IMR-90 (cell line): ENCODE data around the gene VPS11. TPM values are rescaled to one million over a fixed set of nuclear protein-coding genes. Genes with fewer than 3 reads are reported as not detected.
A peak's percentile ranks its signal among the peaks of the same experiment; 100 is the strongest.

Source experiments
- ATAC-seq: fragments of 200-7000 bp; cut with Tn5 transposase; 2 replicates; pipeline ENCODE4 v1.9.1; 2020; ENCODE audit warnings: low read depth, mild to moderate bottlenecking, moderate library complexity
- BruUV-seq: library from RNA; stranded (reverse); fragments of 400-500 nt; replicated peaks from 2 replicates; lab custom pipeline; 2021; lab: Mats Ljungman, UMichigan
- CTCF ChIA-PET: fragments of 300-600 bp; formaldehyde crosslinking; extraction: SDS; loops from one replicate; lab custom pipeline; 2021; ENCODE audit warnings: antibody characterized with exemption; lab: Yijun Ruan, JAX
- POLR2A ChIA-PET: fragments of 300-600 bp; sonication (Branson Sonifier 250); formaldehyde crosslinking; loops from one replicate; lab custom pipeline; 2022; ENCODE audit warnings: antibody characterized with exemption; ENCODE audit not compliant: unreplicated experiment; lab: Charles Lee
- DNase-seq: peaks from one replicate; pipeline ENCODE4 v3.0.0; 2013
- H2AFZ ChIP-seq: replicated peaks from 2 replicates; pipeline ENCODE3; 2013; ENCODE audit warnings: low read length, mild to moderate bottlenecking; ENCODE audit not compliant: poor library complexity
- H2AK5ac ChIP-seq: 2 replicates; pipeline ENCODE4 v1.6.1; 2013; ENCODE audit warnings: low read depth, low read length, inconsistent platforms
- H2AK9ac ChIP-seq: replicated peaks from 2 replicates; pipeline ENCODE3; 2013; ENCODE audit warnings: mild to moderate bottlenecking, low read depth, low read length, moderate library complexity; ENCODE audit not compliant: poor library complexity
- H2BK120ac ChIP-seq: 2 replicates; pipeline ENCODE4 v1.6.1; 2013; ENCODE audit warnings: low read depth, low read length, inconsistent platforms
- H2BK15ac ChIP-seq: 3 replicates; pipeline ENCODE4 v1.6.1; 2013; ENCODE audit warnings: low read depth, low read length, inconsistent platforms
- H2BK20ac ChIP-seq: 2 replicates; pipeline ENCODE4 v1.6.1; 2013; ENCODE audit warnings: low read depth, mild to moderate bottlenecking, inconsistent platforms, low read length, moderate library complexity
- H2BK5ac ChIP-seq: 2 replicates; pipeline ENCODE4 v1.6.1; 2013; ENCODE audit warnings: mild to moderate bottlenecking, low read depth, low read length, inconsistent platforms; ENCODE audit not compliant: poor library complexity, severe bottlenecking
- H3K14ac ChIP-seq: replicated peaks from 2 replicates; pipeline ENCODE4 v1.6.1; 2013; ENCODE audit warnings: low read depth, low read length, inconsistent platforms
- H3K18ac ChIP-seq: 2 replicates; pipeline ENCODE4 v1.6.1; 2013; ENCODE audit warnings: low read depth, low read length, control low read depth
- H3K23ac ChIP-seq: 2 replicates; pipeline ENCODE4 v1.6.1; 2013; ENCODE audit warnings: low read depth, low read length, inconsistent platforms
- H3K27ac ChIP-seq: 2 replicates; pipeline ENCODE4 v1.5.1; 2013; ENCODE audit warnings: mild to moderate bottlenecking, control low read depth, low read length; ENCODE audit not compliant: insufficient read depth
- H3K27me3 ChIP-seq: 2 replicates; pipeline ENCODE4 v1.6.1; 2013; ENCODE audit warnings: low read length; ENCODE audit not compliant: control insufficient read depth, insufficient read depth
- H3K36me3 ChIP-seq: 2 replicates; pipeline ENCODE4 v1.6.1; 2013; ENCODE audit warnings: low read length, mixed read lengths; ENCODE audit not compliant: control insufficient read depth, insufficient read depth
- H3K4ac ChIP-seq: 2 replicates; pipeline ENCODE4 v1.6.1; 2013; ENCODE audit warnings: low read depth, low read length, inconsistent platforms
- H3K4me1 ChIP-seq: 2 replicates; pipeline ENCODE4 v1.6.1; 2013; ENCODE audit warnings: low read length, mixed read lengths; ENCODE audit not compliant: control insufficient read depth, insufficient read depth
- H3K4me2 ChIP-seq: 2 replicates; pipeline ENCODE4 v1.6.1; 2013; ENCODE audit warnings: low read depth, mild to moderate bottlenecking, control low read depth, low read length, moderate library complexity
- H3K4me3 ChIP-seq: 2 replicates; pipeline ENCODE4 v1.5.1; 2013; ENCODE audit warnings: low read depth, mild to moderate bottlenecking, control low read depth, low read length, moderate library complexity; ENCODE audit not compliant: insufficient read depth
- H3K56ac ChIP-seq: 2 replicates; pipeline ENCODE4 v1.6.1; 2013; ENCODE audit warnings: low read length, inconsistent platforms; ENCODE audit not compliant: insufficient read depth; ENCODE audit errors: extremely low read depth
- H3K79me1 ChIP-seq, 2 experiments: 2 replicates each; pipeline ENCODE4 v1.6.1; 2013; ENCODE audit warnings: low read length in 2 of 2, inconsistent platforms in 1 of 2, low read depth in 1 of 2
- H3K9ac ChIP-seq: 2 replicates; pipeline ENCODE4 v1.6.1; 2013; ENCODE audit warnings: low read depth, low read length, control low read depth
- H3K9me1 ChIP-seq: 2 replicates; pipeline ENCODE4 v1.6.1; 2013; ENCODE audit warnings: low read length, inconsistent platforms; ENCODE audit not compliant: insufficient read depth
- H3K9me3 ChIP-seq: 2 replicates; pipeline ENCODE4 v1.6.1; 2013; ENCODE audit warnings: low read length; ENCODE audit not compliant: control insufficient read depth, insufficient read depth
- H4K20me1 ChIP-seq: 2 replicates; pipeline ENCODE4 v1.6.1; 2013; ENCODE audit warnings: low read length, inconsistent platforms; ENCODE audit not compliant: insufficient read depth
- H4K5ac ChIP-seq: 2 replicates; pipeline ENCODE4 v1.6.1; 2013; ENCODE audit warnings: mild to moderate bottlenecking, low read depth, low read length, control low read depth
- H4K8ac ChIP-seq, 2 experiments: 2 replicates each; pipeline ENCODE4 v1.6.1; 2013; ENCODE audit warnings: low read depth in 2 of 2, low read length in 2 of 2, control low read depth in 1 of 2, inconsistent platforms in 1 of 2
- H4K91ac ChIP-seq: 2 replicates; pipeline ENCODE4 v1.6.1; 2013; ENCODE audit warnings: low read depth, low read length, inconsistent platforms; ENCODE audit not compliant: insufficient read depth
- BHLHE40 ChIP-seq: fragments of 150-350 bp; IDR thresholded peaks from 2 replicates; pipeline ENCODE4 v1.6.1; 2016; ENCODE audit warnings: mild to moderate bottlenecking, low read depth, low read length
- CEBPB ChIP-seq: IDR thresholded peaks from 2 replicates; pipeline ENCODE4 v1.6.1; 2012; ENCODE audit warnings: low read depth, low read length, improper control_type of control experiment
- CHD1 ChIP-seq: IDR thresholded peaks from 2 replicates; pipeline ENCODE4 v1.6.1; 2012; ENCODE audit warnings: low read depth, low read length, improper control_type of control experiment
- FOS ChIP-seq: fragments of 150-350 bp; IDR thresholded peaks from 2 replicates; pipeline ENCODE4 v1.6.1; 2016; ENCODE audit warnings: low read depth, low read length
- MAFK ChIP-seq: IDR thresholded peaks from 2 replicates; pipeline ENCODE4 v1.6.1; 2012; ENCODE audit warnings: low read depth, low read length, improper control_type of control experiment
- MAZ ChIP-seq: IDR thresholded peaks from 2 replicates; pipeline ENCODE4 v1.6.1; 2012; ENCODE audit warnings: low read depth, mild to moderate bottlenecking, low read length, improper control_type of control experiment, moderate library complexity, borderline replicate concordance
- MXI1 ChIP-seq: IDR thresholded peaks from 2 replicates; pipeline ENCODE4 v1.6.1; 2012; ENCODE audit warnings: low read depth, mild to moderate bottlenecking, low read length, moderate library complexity, borderline replicate concordance
- NFE2L2 ChIP-seq: fragments of 150-350 bp; IDR thresholded peaks from 2 replicates; pipeline ENCODE4 v1.6.1; 2016; ENCODE audit warnings: low read depth, mild to moderate bottlenecking, low read length
- RAD21 ChIP-seq: IDR thresholded peaks from 2 replicates; pipeline ENCODE4 v1.6.1; 2012; ENCODE audit warnings: low read length, improper control_type of control experiment
- RCOR1 ChIP-seq: IDR thresholded peaks from 2 replicates; pipeline ENCODE4 v1.6.1; 2012; ENCODE audit warnings: mild to moderate bottlenecking, low read length, improper control_type of control experiment; ENCODE audit not compliant: insufficient replicate concordance
- RFX5 ChIP-seq: IDR thresholded peaks from 2 replicates; pipeline ENCODE4 v1.8.0; 2012; ENCODE audit warnings: low read depth, mild to moderate bottlenecking, low read length, moderate library complexity
- SMC3 ChIP-seq: fragments of 150-350 bp; IDR thresholded peaks from 2 replicates; pipeline ENCODE4 v1.6.1; 2016; ENCODE audit warnings: low read depth, mild to moderate bottlenecking, antibody characterized with exemption, low read length, moderate library complexity
- WGBS, 2 experiments: methylation state at CpG; one replicate each; pipeline versions ENCODE4 v1.1.5 to v1.1.7; 2013; ENCODE audit warnings: missing lambda C conversion rate in 2 of 2; ENCODE audit not compliant: insufficient read length in 1 of 2; ENCODE audit errors: extremely low coverage in 2 of 2; 5-methylcytosine and 5-hydroxymethylcytosine counted together
- dilution Hi-C: fragments of 300-500 bp; cut with HindIII; formaldehyde crosslinking; loops from one replicate; pipeline ENCODE4 v1.14.3; 2018; ENCODE audit warnings: low sequenced_read_pairs; ENCODE audit not compliant: unreplicated experiment
- in situ Hi-C: fragments of 300-500 bp; cut with MboI; formaldehyde crosslinking; loops from 3 replicates; pipeline ENCODE4 v1.14.3; 2019; ENCODE audit warnings: low sequenced_read_pairs, inconsistent platforms, mixed read lengths
- intact Hi-C: fragments of 100-400 bp; cut with micrococcal nuclease; formaldehyde crosslinking; loops from 2 replicates; pipeline ENCODE4 v1.10.0; 2022
- polyA plus RNA-seq, 3 experiments: library from polyadenylated mRNA; depleted of rRNA; stranded (reverse); fragments of >200 nt; gene quantifications; 2 replicates each; pipeline ENCODE4 v1.2.3, GENCODE V29; 2012; ENCODE audit warnings: low replicate concordance in 1 of 3
- total RNA-seq: library from RNA; depleted of rRNA; stranded (reverse); fragments of >200 nt; gene quantifications from 2 replicates; pipeline ENCODE4 v1.2.3, GENCODE V29; 2012
- TF ChIP-seq, protein P1 (sequence below): fragments of 150-350 bp; IDR thresholded peaks from 2 replicates; pipeline ENCODE4 v1.6.1; 2017; ENCODE audit warnings: mild to moderate bottlenecking, antibody characterized with exemption, low read length, low read depth
- TF ChIP-seq, protein P2 (sequence below): fragments of 150-350 bp; IDR thresholded peaks from 2 replicates; pipeline ENCODE4 v1.6.1; 2016; ENCODE audit warnings: low read depth, mild to moderate bottlenecking, low read length, moderate library complexity, borderline replicate concordance

VPS11 gene
- total and polyA plus RNA-seq, 2 of the 4 experiments (the other 2 are of a cell fraction), result 19.7 to 30.5 TPM

DNA sequence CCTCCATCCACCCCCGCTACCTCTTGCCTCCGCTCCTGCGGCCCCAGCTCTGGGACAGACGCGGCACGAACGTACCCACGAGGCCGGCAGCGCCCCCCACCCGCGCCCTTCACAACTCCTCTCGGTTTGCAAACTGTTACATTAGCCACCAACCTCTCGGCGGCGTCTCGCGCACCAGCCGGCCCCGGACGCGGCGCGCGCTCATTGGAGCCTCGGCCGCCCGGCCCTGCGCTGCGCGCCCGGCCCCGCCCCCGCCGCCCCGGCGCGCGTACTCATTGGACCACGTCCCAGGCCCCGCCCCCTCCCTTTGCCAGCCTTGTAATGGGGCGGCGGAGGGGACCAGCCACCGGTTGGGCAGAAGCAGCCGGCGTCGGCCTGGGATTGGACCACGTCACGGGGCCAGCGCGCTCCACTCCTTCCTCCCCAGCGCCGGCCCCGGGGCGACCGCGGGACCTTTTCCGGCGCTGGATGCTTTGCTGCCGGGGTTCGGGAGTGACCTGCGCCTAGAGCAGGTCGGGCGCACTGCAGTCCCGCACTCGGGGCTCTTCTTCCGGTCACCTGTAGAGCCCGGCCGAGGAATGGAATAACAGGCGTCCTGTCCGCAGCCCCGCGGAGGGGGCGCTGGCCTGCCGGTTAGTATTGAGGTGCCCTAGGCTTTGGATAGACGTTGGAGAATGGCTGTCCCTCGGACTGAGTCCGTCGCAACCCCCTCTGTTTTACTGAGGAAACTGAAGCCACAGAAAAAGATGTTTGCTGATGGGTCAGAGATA lies 10.4 kb upstream of the VPS11 start, which contains the start of gene HYOU1:
Gene HYOU1, minus strand, starts transcription at position 206 of the 770 bp plus-strand sequence. CDS start 1,045 bp downstream, outside the sequence.
- Histone ChIP-seq H2BK5ac (peak within 1 kb of the TSS; percentile 51), H3K4me2 (peak within 1 kb of the TSS; percentile 83), H3K27me3 (no peaks in the 10 kb centered on the region), H3K9me1 (peaks cover 9% of the 10 kb centered on the region), H3K27ac (peak within 1 kb of the TSS; percentile 74), H3K56ac (peak within 1 kb of the TSS; percentile 68; the same call in 1 of the 2 replicates), H3K4ac (peak within 1 kb of the TSS; percentile 87), H3K9me3 (no peaks in the 10 kb centered on the region), H3K4me1 (peaks cover 4% of the 10 kb centered on the region; the same call in 1 of the 2 replicates), H2BK20ac (no peak within 1 kb of the TSS), H2BK15ac (no peak within 1 kb of the TSS), H2AK5ac (peak within 1 kb of the TSS; percentile 61), H3K23ac (peak within 1 kb of the TSS; percentile 52), H2BK120ac (no peak within 1 kb of the TSS), H3K36me3 (peaks cover 29% of the 10 kb centered on the region), H4K20me1 (0 out of 2 replicates have a peak, but pooled peaks cover 5% of the 10 kb centered on the region), H2AFZ (peak within 1 kb of the TSS; percentile 98), H3K14ac (peak within 1 kb of the TSS; percentile 94), H4K5ac (no peak within 1 kb of the TSS), H3K9ac (peak within 1 kb of the TSS; percentile 64), H4K91ac (peak within 1 kb of the TSS; percentile 32), H4K8ac (peak within 1 kb of the TSS; percentile 59 to 78; a peak in 2 of 4 replicates), H3K79me1 (peaks cover 17 to 53% of the 10 kb centered on the region in 2 experiments), H2AK9ac (peak within 1 kb of the TSS; percentile 97), H3K18ac (no peak within 1 kb of the TSS), H3K4me3 (peak within 1 kb of the TSS; percentile 90)
- peak; percentile 97 for ATAC-seq
- ChIA-PET CTCF (no interaction called here), POLR2A (interaction anchor here (0.5 to 1.0 kb wide), 2 partner anchors 10 to 277 kb away, joined by 3 read pairs; partner anchors contain the start of genes RNF26 and VPS11)
- dilution Hi-C loops (no loop called here), in situ Hi-C loops (no loop called here), intact Hi-C loops (loop anchor here (1.0 kb wide), 1 partner anchor 139 kb away; no protein-coding TSS in a partner anchor)
- BruUV-seq, result TSS peak; percentile 79
- DNase-seq, result peak; percentile 93
- WGBS, 2 experiments, result 2% methylated on average over 45 of the region's 79 CpGs; no CpG with 5 or more reads in 1 of the 2 experiments
- TF ChIP-seq BHLHE40, result no peak
- no peak for TF ChIP-seq FOS
- no peak for TF ChIP-seq NFE2L2
- TF ChIP-seq, protein P1, sequence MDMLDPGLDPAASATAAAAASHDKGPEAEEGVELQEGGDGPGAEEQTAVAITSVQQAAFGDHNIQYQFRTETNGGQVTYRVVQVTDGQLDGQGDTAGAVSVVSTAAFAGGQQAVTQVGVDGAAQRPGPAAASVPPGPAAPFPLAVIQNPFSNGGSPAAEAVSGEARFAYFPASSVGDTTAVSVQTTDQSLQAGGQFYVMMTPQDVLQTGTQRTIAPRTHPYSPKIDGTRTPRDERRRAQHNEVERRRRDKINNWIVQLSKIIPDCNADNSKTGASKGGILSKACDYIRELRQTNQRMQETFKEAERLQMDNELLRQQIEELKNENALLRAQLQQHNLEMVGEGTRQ, result peak; percentile 31; the same call in 1 of the 2 replicates
- TF ChIP-seq RAD21, result no peak
- peak; percentile 74; the same call in 1 of the 2 replicates for TF ChIP-seq MAZ
- TF ChIP-seq MAFK, result no peak
- TF ChIP-seq SMC3, result no peak
- TF ChIP-seq RCOR1, result no peak
- peak; percentile 91 for TF ChIP-seq MXI1
- TF ChIP-seq, protein P2, sequence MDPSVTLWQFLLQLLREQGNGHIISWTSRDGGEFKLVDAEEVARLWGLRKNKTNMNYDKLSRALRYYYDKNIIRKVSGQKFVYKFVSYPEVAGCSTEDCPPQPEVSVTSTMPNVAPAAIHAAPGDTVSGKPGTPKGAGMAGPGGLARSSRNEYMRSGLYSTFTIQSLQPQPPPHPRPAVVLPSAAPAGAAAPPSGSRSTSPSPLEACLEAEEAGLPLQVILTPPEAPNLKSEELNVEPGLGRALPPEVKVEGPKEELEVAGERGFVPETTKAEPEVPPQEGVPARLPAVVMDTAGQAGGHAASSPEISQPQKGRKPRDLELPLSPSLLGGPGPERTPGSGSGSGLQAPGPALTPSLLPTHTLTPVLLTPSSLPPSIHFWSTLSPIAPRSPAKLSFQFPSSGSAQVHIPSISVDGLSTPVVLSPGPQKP, result no peak
- no peak for TF ChIP-seq CHD1
- 0 out of 2 replicates have a peak, but pooled peaks have one; percentile 8 for TF ChIP-seq CEBPB
- no peak for TF ChIP-seq RFX5
